Measurements from ENCODE around the gene PEPD.
A peak's percentile ranks its signal among the peaks of the same experiment; 100 is the strongest.

PEPD gene

DNA sequence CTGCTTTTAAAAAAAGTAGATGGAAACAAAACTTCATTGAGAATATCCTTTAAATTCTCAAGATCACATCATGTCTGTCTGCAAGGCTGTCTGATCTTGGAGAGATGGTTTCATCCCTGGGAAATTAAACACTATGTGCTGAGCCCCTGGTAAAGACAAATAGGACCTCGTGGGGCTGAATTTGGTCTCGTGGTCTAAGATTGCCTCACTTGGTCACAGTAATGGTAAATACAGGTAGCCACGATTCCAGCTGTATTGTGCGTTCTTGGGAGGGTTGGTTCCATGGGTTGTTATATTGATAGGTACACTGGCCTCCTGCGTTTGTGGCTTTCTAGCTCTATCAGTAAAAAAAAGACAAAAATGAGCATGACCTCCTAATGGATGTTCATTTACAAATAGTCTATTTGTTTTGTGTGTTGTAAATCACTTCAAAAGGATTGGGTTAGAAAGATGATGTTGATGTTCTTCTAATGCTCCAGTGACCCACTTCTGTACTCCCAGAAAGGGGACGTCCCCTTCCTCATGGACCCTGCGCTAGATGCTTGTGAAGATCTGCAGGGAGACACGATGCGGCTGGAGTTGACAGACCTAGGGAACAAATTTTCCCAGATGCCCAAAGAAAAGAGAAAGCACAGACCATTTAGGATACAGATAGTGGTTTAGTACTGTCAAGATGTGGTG is 146.3 kb downstream of the PEPD start:
- DNase-seq, result no peak

DNA sequence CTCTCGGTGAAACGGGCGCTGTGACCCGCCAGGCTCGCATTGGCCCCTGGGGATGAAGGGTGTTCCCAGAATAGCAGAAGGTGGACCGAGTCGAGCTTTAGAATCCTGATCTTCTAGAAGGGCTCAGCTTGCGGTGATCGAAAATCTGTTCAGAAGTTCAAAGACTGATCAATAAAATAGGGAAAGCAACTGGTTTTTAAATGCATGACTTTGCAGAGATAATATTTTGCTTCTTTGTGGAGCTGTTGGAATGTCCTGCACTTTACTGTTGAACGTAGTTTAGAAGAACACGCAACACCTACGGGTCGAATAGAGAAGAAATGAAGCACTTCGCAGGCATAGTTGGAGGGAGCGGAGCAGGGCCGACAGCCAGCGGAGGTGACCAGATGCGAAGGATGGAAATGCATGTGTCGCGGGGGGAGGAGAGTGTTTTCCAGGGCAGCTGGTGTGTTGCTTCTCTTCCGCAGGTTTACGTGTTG is 147.3 kb downstream of the PEPD start:
- DNase-seq, result peak; percentile 13

DNA sequence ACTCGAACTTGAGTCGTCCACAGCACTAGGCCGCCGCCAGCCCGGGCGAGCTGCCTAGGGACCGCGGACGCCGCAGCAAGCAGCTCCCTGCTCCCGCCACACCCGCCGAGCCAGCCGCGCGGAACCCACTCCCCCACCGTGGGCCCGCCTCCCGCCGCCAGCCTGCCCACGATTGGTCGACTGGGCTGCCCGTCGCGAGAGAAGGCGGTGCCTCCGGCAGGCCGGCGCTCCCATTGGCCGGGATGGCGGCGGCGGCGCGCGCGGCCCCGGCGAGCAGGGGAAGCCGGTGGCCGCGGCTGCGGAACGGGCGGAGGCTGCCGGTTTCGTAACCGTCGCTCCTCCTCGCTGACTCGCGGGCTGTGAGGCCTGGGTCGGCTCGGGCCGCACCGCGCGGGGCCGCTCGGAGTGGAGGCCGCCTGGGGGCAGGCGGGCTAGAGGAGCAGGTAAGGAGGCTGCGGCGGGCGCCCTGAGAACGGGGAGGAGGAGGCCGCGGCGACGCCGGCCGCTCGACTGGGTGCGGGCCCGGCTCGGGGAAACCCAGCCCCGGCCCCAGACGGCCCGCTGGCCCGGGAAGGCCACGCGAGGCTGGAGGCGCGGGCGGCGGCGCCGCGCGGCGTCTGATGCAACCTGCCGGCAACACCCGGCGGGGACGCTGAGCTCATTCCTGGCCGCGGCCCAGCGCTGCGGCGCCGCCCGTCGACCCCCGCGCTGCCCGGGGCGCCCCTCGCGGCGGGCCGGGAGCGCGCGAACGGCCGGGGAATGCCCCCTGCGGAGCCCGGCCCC is 147.9 kb downstream of the PEPD start, which contains the start of gene CEBPG:
Gene CEBPG, plus strand, starts transcription at position 257 of the 783 bp plus-strand sequence. CDS start 5,531 bp downstream, outside the sequence.
- DNase-seq, result peak; percentile 95

DNA sequence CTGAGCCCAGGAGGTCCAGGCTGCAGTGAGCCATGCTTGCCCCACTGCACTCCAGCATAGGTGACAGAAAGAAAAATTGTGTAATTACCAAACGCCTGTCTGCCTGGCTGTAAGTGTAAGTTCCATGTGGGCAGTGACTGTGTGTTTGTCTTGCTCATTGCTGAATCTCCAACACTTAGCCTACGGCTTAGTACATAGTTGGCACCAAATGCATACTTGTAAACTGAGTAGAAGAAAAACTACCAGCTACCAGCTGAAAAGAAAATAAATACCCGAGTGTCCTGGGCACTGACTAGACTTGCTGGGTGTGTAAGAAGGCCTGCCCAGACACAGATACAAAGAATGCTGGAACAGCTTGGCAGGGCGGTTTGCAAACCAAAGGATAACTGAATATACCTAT is 150.8 kb downstream of the PEPD start:
- no peak for DNase-seq

DNA sequence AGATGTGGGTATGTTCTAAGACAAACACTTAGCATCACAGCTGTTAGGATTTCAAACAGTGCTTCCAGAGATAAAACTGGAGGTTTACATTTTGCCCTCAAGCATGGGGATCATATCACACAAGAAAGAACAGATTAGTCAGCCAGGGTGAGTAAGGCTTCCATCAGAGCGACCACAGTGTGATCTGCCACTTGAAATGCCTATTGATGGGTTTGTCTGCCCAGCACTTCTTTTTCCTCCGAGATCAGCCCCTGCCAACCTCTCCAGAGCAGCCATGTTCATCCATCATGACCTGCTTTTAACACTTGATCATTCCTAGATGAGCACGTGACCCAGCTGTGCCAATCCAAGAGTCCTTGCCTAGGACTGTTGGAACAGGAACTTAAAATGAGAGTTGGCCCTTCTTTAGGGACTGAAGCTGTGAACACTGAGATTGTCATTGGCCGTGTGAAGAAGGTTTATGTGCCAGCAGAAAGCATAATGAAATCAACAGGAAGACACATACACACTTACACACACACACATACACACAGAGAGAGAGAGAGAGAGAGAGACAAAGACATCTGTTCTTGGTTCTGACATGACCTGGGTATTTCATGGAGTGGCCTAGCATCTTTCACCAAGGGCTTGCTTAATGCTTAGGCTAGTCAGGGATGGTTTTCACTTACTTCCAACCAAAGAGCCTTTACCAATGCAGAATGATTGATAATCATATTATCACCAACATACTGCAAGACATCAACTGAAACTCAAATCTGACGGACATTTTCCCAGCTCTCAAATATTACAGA is 153.3 kb downstream of the PEPD start:
- no peak for DNase-seq

DNA sequence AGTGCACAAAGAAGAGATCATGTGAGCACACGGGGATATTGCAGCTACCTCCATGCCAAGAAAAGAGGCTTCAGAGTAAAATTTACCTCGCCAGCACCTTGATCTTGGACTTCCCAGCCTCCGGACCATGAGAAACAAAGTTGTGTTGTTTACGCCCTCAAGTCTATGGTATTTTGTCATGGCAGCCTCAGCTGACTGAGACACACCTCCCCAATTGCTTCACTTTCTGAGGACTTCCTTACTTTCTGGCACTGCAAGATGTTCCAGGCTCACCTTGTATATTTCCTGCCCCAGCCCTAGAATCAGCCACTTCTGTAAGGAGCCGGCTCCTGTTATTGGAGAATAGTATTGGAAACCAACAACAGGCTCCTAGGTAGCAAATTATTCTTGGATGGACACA is 154.7 kb downstream of the PEPD start:
- DNase-seq, result no peak

DNA sequence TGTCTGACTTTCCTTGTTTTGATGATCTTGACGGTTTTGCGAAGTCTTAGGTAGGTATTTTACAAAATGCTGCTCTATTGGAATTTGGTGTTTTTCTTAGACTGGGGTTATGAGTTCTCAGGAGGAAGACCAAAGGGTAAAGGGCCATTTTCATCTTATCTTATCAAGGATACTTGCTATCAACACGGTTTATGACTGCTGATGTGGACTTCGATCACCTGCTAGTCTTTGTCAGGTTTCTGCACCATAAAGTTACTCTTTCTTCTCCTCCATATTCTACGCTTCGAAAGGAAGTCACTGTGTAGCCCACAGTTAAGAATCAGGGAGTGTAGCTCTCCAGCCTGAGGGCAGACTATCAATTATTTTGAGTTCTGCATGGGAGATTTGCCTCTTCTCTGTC is 155.5 kb downstream of the PEPD start:
- no peak for DNase-seq

DNA sequence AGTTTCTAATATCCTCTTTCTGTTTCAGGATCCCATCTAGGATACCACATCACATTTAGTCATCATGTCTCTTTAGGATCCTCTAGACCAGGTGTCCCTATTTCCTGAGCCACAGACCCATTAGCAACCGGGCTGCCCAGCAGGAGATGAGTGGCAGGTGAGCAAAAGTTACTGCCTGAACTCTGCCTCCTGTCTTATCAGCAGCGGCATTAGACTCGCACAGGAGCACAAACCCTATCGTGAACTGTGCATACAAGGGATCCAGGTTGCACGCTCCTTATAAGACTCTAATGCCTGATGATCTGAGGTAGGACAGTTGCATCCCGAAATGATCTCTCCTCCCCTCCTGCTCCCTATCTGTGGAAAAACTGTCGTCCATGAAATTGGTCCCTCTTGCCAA is 155.9 kb downstream of the PEPD start:
- no peak for DNase-seq

DNA sequence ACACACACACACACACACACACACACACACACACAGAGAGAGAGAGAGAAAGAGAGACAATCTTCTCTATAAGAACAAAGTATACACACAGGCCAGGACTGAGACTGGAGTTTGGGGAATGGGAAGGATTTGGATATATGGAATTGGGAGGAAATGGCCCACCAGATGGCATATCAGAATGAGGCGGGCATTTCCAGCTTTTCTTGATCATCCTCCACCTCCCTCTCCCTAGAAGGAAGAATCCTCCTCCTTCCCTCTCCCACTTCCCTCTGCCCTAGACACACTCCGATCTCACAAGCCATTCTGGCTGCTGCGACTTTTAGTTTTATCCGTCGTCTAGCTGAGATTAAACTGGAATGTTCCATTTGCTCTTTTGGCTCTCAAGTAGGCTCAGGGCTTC is 158.1 kb downstream of the PEPD start:
- no peak for DNase-seq

DNA sequence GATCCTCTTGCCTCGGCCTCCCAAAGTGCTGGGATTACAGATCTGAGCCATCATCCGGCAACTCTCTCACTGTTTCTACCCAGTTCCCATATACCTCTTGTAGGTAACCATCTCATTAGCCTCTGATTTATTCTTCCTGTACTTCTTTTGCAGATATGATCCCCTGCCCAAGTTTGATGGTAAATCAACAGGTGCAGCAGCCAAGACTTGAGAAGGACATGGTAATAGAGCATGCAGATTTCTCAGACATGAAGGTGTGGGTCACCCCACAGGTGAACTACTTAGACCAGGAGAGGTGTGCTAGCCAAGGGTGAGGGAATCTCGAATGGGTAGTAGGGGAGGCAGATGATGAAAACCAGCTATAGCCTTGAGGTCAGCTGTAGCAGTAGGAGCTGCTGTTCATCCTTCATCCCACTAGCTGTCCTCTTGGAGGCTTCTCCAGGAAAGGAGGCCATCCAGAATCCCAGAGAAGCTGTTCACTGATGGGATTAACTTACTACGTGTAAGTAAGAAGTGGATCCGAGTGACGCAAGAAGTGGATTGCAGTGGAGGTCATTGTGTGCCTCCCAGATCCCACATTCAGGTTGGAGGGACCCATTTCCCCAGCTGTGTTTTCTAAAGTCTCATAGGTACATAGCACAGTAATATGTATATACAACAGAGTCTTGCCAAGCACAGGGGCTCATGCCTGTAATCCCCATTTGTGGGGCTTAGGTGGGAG is 158.9 kb downstream of the PEPD start:
- DNase-seq, result no peak

DNA sequence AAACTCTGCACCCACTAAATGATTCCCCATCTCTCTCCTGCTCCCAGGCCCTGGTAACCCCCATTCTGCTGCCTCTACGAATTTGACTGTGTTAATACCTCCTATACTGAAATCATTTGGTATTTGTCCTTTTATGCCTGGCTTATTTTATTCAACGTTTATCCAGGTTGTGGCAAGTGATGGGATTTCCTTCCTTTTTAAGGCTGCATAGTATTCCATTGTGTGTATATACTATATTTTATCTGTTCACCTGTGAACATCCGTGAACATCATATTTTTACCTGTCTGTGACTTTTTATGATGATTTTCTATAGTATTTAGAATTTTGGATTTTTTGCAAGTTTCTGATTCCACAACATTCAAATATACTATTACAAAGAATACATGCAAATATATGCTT is 162.0 kb downstream of the PEPD start:
- DNase-seq, result no peak

DNA sequence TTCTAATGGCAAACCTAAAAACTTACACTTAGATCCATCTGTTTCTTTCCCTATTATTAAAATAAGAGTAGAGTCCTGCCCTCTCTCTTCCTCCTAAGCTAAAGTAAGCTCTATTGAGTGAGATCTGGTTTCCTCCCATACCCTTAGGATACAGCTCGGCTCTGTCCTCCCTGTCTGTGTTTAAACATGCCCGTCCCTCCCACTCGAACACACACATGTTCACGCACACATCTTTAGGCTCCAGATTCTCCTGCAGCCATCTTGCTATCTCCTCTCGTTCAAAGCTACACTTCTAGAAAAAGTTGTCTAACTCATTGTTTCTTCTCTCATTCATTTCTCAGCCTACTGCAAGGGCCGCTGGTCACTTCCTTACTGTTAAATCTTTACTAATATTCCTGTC is 163.2 kb downstream of the PEPD start:
- no peak for DNase-seq

DNA sequence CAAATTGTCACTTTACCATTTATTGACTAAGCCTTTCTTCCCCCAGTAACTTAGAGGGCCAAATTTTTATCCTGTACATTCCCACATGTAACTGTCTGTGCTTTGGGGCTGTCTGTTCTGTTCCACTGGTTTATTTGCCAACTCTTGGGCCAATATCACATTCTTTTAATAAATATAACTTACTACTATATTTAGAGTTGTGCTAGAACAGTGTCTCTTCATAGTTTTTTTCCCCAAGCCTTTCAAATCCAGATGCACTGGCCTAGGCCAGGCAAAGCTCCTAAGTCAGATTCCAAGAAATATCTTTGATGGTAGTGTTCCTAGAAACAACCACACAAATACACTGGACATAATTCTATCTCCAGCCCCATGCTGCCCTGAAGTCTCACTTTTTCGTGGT is 164.0 kb downstream of the PEPD start:
- no peak for DNase-seq

DNA sequence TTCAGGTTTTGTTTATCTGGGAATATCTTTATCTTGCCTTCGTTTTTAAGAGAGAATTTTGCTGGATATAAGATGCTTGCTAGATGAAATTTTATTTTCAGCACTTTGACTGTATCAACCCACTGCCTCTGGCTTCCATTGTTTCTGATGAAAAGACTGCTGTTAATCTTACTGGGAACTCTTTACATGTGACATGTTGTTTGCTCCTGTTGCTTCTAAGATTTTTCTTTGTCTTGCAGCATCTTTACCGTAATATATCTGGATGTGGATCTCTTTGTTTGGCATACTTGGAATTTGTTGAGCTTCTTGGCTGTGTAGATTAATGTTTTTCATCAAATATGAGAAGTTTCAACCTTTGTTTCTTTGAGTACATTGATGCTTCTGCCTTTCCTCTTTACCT is 166.1 kb downstream of the PEPD start:
- no peak for DNase-seq

DNA sequence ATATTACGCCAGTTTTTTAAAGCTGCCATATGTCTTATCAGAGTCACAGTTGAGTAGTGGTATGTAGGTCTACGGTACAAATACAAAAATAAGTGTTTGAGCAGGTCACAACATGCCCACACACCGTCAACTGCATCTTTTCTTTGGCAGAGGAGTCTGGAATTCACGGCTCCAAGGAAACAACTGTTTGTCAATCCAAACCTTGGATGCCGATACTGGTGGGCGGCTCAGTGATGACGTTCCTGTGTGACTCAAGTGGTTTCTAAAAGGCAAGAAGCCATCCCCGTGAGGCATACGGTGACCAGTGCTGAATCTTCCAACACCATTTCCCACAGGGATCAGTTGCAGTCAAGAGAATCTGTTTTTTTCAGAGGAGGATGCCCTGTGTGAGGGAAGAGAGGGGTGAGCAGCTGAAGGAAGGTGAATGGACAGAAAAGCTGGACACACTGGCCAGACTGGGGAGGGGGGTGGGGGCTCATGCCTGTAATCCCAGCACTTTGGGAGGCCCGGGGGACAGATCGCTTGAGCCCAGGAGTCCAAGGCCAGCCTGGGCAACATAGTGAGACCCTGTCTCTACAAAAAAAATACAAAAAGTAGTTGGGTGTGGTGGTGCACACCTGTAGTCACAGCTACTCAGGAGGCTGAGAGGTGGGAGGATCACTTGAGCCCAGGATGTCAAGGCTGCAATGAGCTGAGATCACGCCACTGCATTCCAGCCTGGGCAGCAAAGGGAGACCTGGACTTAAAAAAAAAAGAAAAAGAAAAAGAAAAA is 170.9 kb downstream of the PEPD start:
- no peak for DNase-seq

DNA sequence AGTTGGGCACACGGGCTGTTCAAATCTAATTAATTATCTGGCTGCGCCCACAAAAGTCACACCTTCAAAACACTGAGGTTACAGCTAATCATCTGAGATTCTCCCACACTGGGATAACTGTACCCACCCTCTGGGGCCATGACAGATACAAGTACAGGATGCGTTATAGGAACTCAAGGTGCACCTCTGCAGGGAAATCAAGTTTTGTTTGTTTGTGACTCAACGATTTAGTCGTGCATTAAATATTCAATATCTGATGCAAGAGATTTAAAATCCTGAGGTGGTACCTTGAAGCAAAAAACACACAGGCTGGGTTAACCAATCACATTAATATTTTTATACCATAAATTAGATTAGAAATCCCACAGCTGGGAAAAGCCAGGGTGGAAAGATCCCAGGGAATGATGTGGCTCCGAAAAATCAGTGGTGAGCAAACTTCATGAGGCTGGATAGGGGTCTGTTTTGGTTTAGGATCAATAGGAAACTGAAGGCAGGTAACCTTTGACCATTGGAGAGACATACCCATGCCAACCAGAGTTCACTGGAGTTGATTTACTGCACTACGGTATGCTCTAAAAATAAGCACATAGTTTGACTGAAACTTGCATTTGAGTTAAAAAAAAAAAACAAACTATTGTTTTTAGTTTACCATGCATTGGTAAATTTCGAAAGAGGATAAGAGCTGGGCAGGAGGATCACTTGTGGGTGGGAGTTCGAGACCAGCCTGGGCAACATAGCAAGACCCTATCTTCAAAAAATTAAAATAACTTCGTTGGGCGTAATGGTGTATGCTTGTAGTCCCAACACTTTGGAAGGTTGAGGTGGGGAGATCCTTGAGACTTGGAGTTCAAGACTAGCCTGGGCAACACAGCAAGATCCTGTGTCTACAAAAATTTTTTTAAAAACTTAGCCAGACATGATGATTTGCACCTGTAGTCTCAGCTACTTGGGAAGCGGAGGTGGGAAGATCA is 172.0 kb downstream of the PEPD start:
- DNase-seq, result no peak

DNA sequence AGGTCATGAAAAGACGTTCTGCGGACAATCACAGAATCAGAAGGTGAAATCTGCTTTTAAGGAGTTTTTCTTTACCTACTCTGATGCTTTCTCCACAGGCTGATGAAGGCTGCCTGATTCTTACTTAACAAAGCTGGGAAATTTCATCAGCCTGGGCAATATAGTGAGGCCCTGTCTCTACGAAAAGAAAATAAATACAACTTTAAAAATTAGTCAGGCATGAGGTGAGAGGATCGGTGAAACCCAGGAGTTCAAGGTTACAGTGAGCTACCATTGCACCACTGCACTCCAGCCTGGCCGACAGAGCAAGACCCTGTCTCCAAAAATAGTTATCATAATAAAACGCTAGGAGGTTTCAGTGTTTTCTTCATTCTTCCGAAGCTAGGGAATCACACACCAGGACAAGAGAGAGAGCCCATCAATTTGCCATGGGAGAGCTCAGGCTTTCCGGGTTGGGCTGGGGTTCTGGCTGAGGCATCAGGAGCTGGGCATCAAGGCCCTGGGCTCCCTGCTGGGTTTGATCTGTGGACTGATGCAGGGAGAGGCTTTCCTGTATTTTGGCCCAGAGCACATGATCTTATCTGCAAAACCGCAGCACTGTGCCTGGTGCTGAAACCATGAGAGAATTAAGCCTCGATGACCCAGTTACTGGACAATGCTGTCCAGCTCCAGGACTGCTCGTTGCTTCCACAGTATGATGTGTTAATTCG is 173.1 kb downstream of the PEPD start:
- DNase-seq, result no peak

DNA sequence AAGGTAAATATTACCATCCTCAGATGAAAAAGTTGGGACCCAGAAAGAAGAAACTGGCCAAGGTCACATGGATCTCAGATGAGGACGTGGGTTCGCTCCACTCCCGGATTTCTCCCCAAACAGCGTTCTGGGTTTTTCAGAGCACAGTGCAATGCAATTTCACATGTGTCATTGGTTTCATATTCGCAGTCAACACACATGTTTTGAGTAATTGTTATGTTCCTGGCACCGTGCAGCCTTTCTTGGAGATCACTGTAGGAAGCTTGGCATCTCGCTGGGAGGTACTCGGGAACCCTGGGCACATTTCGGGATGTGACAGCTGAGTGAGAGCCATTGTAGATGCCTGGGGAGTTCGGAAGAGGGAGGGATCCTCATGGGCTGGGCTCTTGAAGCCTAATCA is 174.3 kb downstream of the PEPD start:
- DNase-seq, result no peak

DNA sequence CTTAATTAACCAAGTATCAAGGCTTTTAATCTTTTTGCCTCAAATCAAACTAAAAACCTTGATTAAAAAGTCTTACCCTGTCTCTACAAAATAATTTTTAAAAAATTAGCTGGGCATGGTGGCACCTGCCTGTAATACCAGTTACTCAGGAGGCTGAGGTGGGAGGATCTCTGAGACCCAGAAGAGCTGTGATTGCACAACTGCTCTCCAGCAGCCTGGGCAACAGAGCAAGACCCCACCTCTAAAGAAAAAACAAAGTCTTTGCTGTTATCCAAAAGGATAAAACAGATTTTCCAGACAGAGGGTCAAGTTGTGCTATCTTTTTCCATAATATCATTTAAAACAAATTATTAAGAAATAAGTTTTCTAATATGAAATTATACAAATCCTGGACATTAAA is 174.9 kb downstream of the PEPD start:
- DNase-seq, result no peak

DNA sequence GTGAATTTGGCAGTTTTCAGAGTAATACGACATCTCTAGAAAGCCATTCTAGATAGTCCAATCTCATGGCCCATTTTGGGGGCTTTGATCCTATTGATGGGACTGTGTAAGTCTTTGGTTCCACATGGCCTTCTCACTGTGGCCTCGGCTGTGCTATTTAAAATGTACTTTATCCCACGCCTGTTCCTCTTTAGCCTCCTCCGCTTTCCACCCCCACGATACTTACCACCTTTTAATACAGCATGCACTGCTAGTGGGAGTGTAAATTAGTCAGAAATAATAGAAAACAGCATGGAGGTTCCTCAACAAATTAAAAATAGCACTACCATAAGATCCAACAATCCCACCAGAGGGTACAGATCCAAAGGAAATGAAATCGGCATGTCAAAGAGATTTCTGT is 176.4 kb downstream of the PEPD start:
- DNase-seq, result no peak

Measured in CD4-positive, alpha-beta T cell treated with Interleukin-17A for 1 hour (primary cell).